HG03103 (cell line): Measurements from ENCODE around the gene DIO2.

ENCODE experiments used
- ATAC-seq: cut with Tn5 transposase; IDR thresholded peaks from one replicate; pipeline ENCODE4 v1.9.1; 2021; ENCODE audit warnings: low read depth; ENCODE audit not compliant: unreplicated experiment

DIO2 gene

DNA sequence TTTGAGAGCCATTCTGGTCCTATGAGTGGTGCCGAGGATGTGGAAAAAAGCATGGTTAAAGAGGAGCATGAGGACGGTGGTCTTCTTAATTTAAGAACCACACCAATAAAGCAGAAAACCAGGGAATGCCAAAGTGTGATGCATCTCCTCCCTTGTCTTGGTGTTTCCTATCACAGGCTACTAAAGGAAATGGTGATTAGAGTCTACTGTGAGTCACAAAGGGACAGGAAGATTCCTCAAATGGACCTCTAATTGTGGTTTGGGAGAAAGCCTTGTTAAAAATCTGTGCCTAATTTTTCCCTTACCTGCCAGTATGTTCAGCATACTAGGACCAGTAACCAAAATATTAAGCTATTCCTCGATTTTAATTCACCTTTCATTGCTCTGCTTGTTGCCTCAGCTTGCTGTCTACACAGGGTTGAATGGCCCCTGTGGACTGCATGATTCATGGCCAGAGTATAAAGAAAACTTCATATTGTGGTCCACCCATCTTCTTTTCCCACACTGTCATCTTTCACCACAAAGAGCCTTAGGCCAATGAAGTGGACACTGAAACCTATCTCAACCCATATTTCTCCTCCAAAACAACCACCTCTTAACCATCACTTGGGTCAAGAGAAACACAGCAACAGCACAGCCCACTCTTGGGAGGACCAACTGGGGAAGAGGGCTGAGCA lies 38.8 kb downstream of the DIO2 start:
- ATAC-seq = no peak

DNA sequence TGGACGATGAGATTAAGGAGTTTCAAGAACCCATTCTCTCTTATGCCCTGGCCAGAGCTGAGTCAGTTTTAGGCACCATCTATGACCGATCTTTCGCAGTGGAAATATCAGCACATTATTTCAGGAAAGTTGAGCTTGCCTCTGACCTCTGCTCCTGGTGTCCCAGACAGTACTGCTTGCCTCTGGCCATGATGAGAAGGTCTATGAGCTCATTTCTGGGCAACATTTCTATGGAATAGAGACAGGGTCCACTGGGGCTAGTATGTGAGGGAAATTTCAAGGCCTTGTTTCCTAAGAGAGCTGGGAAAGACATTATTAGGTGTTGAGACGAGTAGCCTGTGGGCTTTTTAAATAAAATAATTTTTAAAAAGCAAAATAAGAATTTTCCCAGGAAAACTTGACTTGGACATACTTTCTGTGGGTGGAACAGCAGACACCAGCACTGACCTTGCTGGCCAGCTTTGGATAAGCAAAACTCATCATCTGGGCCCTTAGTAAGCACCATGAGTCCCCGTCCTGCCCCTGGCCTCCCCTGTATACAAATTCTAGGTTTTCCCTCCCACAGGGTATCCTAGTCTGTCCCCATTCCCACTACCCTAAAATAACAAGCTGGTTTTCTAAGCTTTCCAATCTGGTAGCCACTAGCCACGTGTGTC lies 43.4 kb downstream of the DIO2 start:
- ATAC-seq = no peak

GRCh38 chr14:80164991-80165721 lies 46.1 kb downstream of the DIO2 start:
- no peak for ATAC-seq

DNA sequence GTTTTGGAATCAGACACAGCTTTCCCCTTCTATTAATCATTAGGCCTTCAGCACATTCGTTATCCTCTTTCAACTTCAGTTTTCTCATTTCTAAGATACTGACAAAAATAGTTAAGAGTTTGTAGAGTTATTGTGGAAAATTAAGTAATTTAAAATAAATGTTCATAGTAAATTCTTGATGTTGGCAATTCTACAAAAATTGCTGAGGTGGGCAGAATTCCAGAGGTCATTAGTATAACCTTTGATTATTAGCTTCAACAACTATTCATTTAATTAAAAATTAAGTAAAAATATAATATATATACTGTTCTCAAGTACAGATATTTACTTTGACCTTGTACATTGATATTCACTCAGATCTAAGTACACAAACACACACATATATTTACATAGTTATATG lies 58.5 kb downstream of the DIO2 start:
- no peak for ATAC-seq

GRCh38 chr14:80152166-80152565 lies 59.1 kb downstream of the DIO2 start:
- ATAC-seq = no peak

DNA sequence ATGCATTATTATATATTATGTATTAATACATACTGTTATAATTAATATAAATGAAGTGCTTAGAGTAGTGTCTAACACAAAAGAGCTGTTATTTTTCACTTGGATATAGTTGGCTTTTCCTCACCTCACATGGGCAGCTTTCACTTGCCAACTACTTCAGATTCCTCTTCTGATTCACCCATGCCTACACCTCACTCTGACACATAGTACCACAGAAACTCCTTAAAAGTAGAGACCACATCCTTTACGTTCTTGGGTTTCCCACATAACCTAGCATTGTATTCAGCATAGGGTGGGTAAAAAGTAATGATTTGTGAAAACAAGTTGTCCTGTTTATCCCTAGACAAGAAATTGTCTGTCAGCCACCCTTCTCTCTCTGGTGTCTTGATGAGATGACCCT lies 61.0 kb downstream of the DIO2 start:
- no peak for ATAC-seq
